Erythroblast (primary cell): ENCODE measurements around the gene CABS1.

Experiments used
- GATA1 ChIP-seq: IDR thresholded peaks from 2 replicates; pipeline ENCODE4 v1.6.1; 2011; ENCODE audit warnings: low read depth, mild to moderate bottlenecking, control low read depth, low read length, moderate library complexity
- POLR2A ChIP-seq: IDR thresholded peaks from 2 replicates; pipeline ENCODE4 v1.6.1; 2011; ENCODE audit warnings: mild to moderate bottlenecking, low read length

DNA sequence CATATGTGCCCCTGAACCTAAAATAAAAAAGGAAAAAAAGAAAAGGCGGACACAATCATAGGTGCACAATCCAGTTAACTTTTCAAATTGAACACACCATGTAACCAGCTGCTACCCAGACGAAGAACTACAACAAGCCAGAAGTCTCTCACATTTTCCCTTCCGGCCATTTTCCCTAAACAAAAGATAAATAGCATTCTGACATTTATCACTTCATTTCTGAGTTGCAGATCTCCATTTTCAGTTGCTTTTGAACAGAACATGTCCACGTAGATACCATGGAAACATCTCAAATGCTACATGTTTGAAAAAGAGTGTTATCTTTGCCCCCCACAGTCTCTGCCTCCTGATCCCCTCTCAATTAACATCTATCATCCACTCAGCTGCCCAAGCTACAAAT is 29.2 kb upstream of the CABS1 start:
- TF ChIP-seq POLR2A (no peak), GATA1 (no peak)
